Thyroid gland (tissue), 4 donors: ENCODE results near the gene CDC16. TPM values are rescaled to one million over a fixed set of nuclear protein-coding genes. Genes with fewer than 3 reads are reported as not detected.

Experiments
- DNase-seq, 2 donors: peaks; one replicate each; pipeline ENCODE4 v3.0.0-alpha.2; 2019
- H3K27ac ChIP-seq, 3 donors: fragments of 200-600 bp; sonication (generic); 1 replicate in 2 of 3; 2 replicates in 1 of 3; pipeline ENCODE4 v1.5.1; 2016 to 2019; ENCODE audit warnings: mild to moderate bottlenecking in 1 of 3, moderate library complexity in 1 of 3
- H3K27me3 ChIP-seq: fragments of 200-600 bp; sonication (generic); one replicate; pipeline ENCODE4 v1.5.1; 2019
- H3K36me3 ChIP-seq, 2 donors: fragments of 200-600 bp; sonication (generic); one replicate each; pipeline ENCODE4 v1.5.1; 2016 to 2019
- H3K4me1 ChIP-seq, 2 donors: fragments of 200-600 bp; sonication (generic); one replicate each; pipeline ENCODE4 v1.5.1; 2017 to 2019
- H3K4me3 ChIP-seq, 3 donors: fragments of 200-600 bp; sonication (generic); replicated peaks in 1 of 3; 1 replicate in 2 of 3; 2 replicates in 1 of 3; pipeline ENCODE4 v1.5.1; 2016; ENCODE audit warnings: mild to moderate bottlenecking in 1 of 3
- H3K9me3 ChIP-seq: fragments of 200-600 bp; sonication (generic); one replicate; pipeline ENCODE4 v1.5.1; 2017
- CTCF ChIP-seq, 6 experiments: fragments of 200-600 bp in 3 of 6; fragments of 450-650 bp in 3 of 6; sonication (generic) in 3 of 6; IDR thresholded peaks; one replicate each; pipeline ENCODE4 v1.5.1; 2016 to 2019; ENCODE audit warnings: antibody characterized with exemption in 6 of 6, mild to moderate bottlenecking in 2 of 6, inconsistent platforms in 1 of 6, moderate library complexity in 1 of 6
- POLR2A ChIP-seq, 2 donors: fragments of 450-650 bp; IDR thresholded peaks; one replicate each; pipeline ENCODE4 v1.6.1; 2017; ENCODE audit warnings: antibody characterized with exemption in 2 of 2, mild to moderate bottlenecking in 2 of 2, moderate library complexity in 1 of 2
- WGBS, 2 donors: methylation state at CpG; one replicate each; pipeline ENCODE4 v1.1.5; 2017; 5-methylcytosine and 5-hydroxymethylcytosine counted together
- intact Hi-C: fragments of 100-400 bp; cut with DNase I; formaldehyde crosslinking; loops from one replicate; pipeline ENCODE4 v1.15.1; 2023
- total RNA-seq, 4 donors: library from RNA; depleted of rRNA; stranded (reverse); fragments of >200 nt; gene quantifications; one replicate each; pipeline ENCODE4 v1.2.3, GENCODE V29; 2016

CDC16 gene
- total RNA-seq, 4 donors from 2014 or later, result 43.9 to 63.5 (median 55.5) TPM

- Histone ChIP-seq H3K27ac (no peak overlapping the region), H3K27me3 (no peaks in the 10 kb centered on the region), H3K36me3 (no peaks in the 10 kb centered on the region), H3K9me3 (no peaks in the 10 kb centered on the region), H3K4me1 (peaks cover 0 to under 1% of the 10 kb centered on the region in 2 donors), H3K4me3 (no peak overlapping the region)
- TF ChIP-seq CTCF (IDR thresholded peaks at IDR 0.05), result no peak
- no peak for TF ChIP-seq POLR2A (IDR thresholded peaks at IDR 0.05)
- WGBS, 2 donors, result 64 to 79% methylated on average over 9 of the region's 9 CpGs
- intact Hi-C loops, result loop anchor here (5.0 kb wide), 1 partner anchor 411 kb away; no protein-coding TSS in a partner anchor
- no peak for DNase-seq
Observed at GRCh38 chr13:114228176-114228575, 6.5 kb upstream of the CDC16 start.

GRCh38 chr13:114229506-114229905 lies 5.2 kb upstream of the CDC16 start:
- DNase-seq, result no peak
- Histone ChIP-seq H3K4me3 (no peak overlapping the region), H3K27ac (no peak overlapping the region), H3K36me3 (no peaks in the 10 kb centered on the region), H3K27me3 (no peaks in the 10 kb centered on the region), H3K9me3 (no peaks in the 10 kb centered on the region), H3K4me1 (peaks cover 0 to 2% of the 10 kb centered on the region in 2 donors)
- TF ChIP-seq POLR2A (IDR thresholded peaks at IDR 0.05), result no peak
- no peak for TF ChIP-seq CTCF (IDR thresholded peaks at IDR 0.05)
- 63 to 64% methylated on average over 4 of the region's 4 CpGs for WGBS, 2 donors
- intact Hi-C loops, result loop anchor here (5.0 kb wide), 1 partner anchor 412 kb away; no protein-coding TSS in a partner anchor

GRCh38 chr13:114230117-114230516 lies 4.6 kb upstream of the CDC16 start:
- Histone ChIP-seq H3K36me3 (no peaks in the 10 kb centered on the region), H3K4me3 (no peak overlapping the region), H3K9me3 (no peaks in the 10 kb centered on the region), H3K4me1 (peaks cover 0 to 3% of the 10 kb centered on the region in 2 donors), H3K27ac (no peak overlapping the region), H3K27me3 (no peaks in the 10 kb centered on the region)
- WGBS, 2 donors, result 36 to 39% methylated on average over 7 of the region's 7 CpGs
- intact Hi-C loops, result no loop called here
- no peak for TF ChIP-seq CTCF (IDR thresholded peaks at IDR 0.05)
- no peak for TF ChIP-seq POLR2A (IDR thresholded peaks at IDR 0.05)
- DNase-seq, result no peak

GRCh38 chr13:114230575-114230974 lies 4.1 kb upstream of the CDC16 start:
- 29 to 46% methylated on average over 3 of the region's 3 CpGs for WGBS, 2 donors
- TF ChIP-seq CTCF (IDR thresholded peaks at IDR 0.05) (no peak), POLR2A (IDR thresholded peaks at IDR 0.05) (no peak)
- no peak overlapping the region for H3K27ac ChIP-seq

GRCh38 chr13:114231886-114232285 lies 2.8 kb upstream of the CDC16 start:
- TF ChIP-seq POLR2A (IDR thresholded peaks at IDR 0.05) (no peak), CTCF (IDR thresholded peaks at IDR 0.05) (no peak)
- H3K4me1 ChIP-seq, result peaks cover 9 to 13% of the 10 kb centered on the region in 2 donors

More at GRCh38 chr13:114230575-114230974, 4.1 kb upstream of the CDC16 start:
- Histone ChIP-seq H3K4me1 (peaks cover 0 to 7% of the 10 kb centered on the region in 2 donors), H3K4me3 (no peak overlapping the region), H3K27me3 (no peaks in the 10 kb centered on the region), H3K9me3 (no peaks in the 10 kb centered on the region), H3K36me3 (no peaks in the 10 kb centered on the region)
- no peak for DNase-seq
- intact Hi-C loops, result no loop called here

More at GRCh38 chr13:114231886-114232285, 2.8 kb upstream of the CDC16 start:
- Histone ChIP-seq H3K27ac (no peak overlapping the region), H3K27me3 (no peaks in the 10 kb centered on the region), H3K4me3 (no peak overlapping the region), H3K36me3 (no peaks in the 10 kb centered on the region), H3K9me3 (no peaks in the 10 kb centered on the region)
- 78 to 90% methylated on average over 8 of the region's 8 CpGs for WGBS, 2 donors
- intact Hi-C loops, result no loop called here
- no peak for DNase-seq
